Suprapubic skin (tissue), 4 donors: Measurements from ENCODE around the gene ANXA3. TPM values are rescaled to one million over a fixed set of nuclear protein-coding genes. Genes with fewer than 3 reads are reported as not detected.

ENCODE experiments used
- DNase-seq, 2 donors: peaks; one replicate each; pipeline ENCODE4 v3.0.0-alpha.2; 2019; ENCODE audit warnings: low spot score in 2 of 2
- H3K27ac ChIP-seq: fragments of 200-600 bp; sonication (generic); one replicate; pipeline ENCODE4 v1.5.1; 2019
- H3K27me3 ChIP-seq: fragments of 200-600 bp; sonication (generic); one replicate; pipeline ENCODE4 v1.5.1; 2019
- H3K36me3 ChIP-seq: fragments of 200-600 bp; sonication (generic); one replicate; pipeline ENCODE4 v1.5.1; 2019
- H3K4me1 ChIP-seq: fragments of 200-600 bp; sonication (generic); one replicate; pipeline ENCODE4 v1.5.1; 2019
- H3K4me3 ChIP-seq: fragments of 200-600 bp; sonication (generic); one replicate; pipeline ENCODE4 v1.5.1; 2019; ENCODE audit warnings: mild to moderate bottlenecking
- H3K9me3 ChIP-seq: fragments of 200-600 bp; sonication (generic); one replicate; pipeline ENCODE4 v1.5.1; 2019
- EP300 ChIP-seq: sonication (generic); formaldehyde crosslinking; IDR thresholded peaks from one replicate; pipeline ENCODE4 v1.6.1; 2017; ENCODE audit warnings: antibody characterized with exemption
- POLR2A ChIP-seq, 2 donors: fragments of 450-650 bp; IDR thresholded peaks; one replicate each; pipeline ENCODE4 v1.6.1; 2017; ENCODE audit warnings: antibody characterized with exemption in 2 of 2, mild to moderate bottlenecking in 2 of 2, moderate library complexity in 2 of 2
- POLR2AphosphoS5 ChIP-seq, 3 donors: sonication (generic); formaldehyde crosslinking; IDR thresholded peaks; one replicate each; pipeline ENCODE4 v1.6.1; 2017; ENCODE audit warnings: antibody characterized with exemption in 3 of 3
- WGBS: methylation state at CpG from one replicate; pipeline ENCODE4 v1.1.5; 2018; 5-methylcytosine and 5-hydroxymethylcytosine counted together
- total RNA-seq, 4 donors: library from RNA; depleted of rRNA; stranded (reverse); fragments of >200 nt; gene quantifications; one replicate each; pipeline ENCODE4 v1.1.0, GENCODE V29; 2016
- TF ChIP-seq, protein P1 (sequence below), 2 donors: fragments of 200-600 bp in 1 of 2; fragments of 450-650 bp in 1 of 2; sonication (generic) in 1 of 2; IDR thresholded peaks; one replicate each; pipeline ENCODE4 v1.5.1; 2016 to 2019; ENCODE audit warnings: antibody characterized with exemption in 2 of 2, mild to moderate bottlenecking in 1 of 2, moderate library complexity in 1 of 2

ANXA3 gene
- total RNA-seq, 4 donors from 2014 or later = 13.8 to 36.7 (median 19.8) TPM

DNA sequence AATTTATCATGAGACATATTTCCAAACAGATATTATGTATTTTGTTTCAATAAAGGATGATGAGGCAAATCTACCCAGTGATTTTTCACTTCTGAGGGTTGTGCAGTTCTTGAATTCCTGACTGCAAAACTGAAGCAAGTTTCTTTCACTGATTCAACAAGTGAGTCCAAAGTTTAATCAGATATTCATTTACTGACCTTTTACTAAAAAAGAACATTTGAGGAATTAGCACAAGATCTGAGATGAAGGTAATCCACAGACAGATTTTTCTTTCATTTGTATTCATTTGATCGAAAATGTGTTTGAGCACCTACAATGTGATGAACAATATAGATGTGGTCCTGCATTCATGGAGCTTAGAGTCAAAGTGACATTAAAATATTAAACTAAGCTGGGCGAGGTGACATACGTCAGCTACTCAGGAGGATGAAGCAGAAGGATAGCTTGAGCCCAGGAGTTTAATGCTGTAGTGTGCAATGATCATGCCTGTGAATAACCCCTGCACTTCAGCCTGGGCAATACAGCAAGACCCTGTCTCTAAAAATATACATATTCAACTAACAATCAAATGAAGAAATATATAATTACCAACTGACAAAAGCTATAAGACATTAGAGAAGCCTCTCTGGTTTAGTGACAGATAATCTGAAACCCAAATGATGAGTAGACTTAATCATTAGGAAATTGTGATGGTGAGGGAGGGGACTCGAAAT is 76.6 kb downstream of the ANXA3 start:
- TF ChIP-seq EP300 (no peak), POLR2AphosphoS5 (IDR thresholded peaks at IDR 0.05) (no peak), POLR2A (IDR thresholded peaks at IDR 0.05) (no peak)
- TF ChIP-seq, protein P1, sequence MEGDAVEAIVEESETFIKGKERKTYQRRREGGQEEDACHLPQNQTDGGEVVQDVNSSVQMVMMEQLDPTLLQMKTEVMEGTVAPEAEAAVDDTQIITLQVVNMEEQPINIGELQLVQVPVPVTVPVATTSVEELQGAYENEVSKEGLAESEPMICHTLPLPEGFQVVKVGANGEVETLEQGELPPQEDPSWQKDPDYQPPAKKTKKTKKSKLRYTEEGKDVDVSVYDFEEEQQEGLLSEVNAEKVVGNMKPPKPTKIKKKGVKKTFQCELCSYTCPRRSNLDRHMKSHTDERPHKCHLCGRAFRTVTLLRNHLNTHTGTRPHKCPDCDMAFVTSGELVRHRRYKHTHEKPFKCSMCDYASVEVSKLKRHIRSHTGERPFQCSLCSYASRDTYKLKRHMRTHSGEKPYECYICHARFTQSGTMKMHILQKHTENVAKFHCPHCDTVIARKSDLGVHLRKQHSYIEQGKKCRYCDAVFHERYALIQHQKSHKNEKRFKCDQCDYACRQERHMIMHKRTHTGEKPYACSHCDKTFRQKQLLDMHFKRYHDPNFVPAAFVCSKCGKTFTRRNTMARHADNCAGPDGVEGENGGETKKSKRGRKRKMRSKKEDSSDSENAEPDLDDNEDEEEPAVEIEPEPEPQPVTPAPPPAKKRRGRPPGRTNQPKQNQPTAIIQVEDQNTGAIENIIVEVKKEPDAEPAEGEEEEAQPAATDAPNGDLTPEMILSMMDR (IDR thresholded peaks at IDR 0.05) = no peak
- peaks cover 23% of the 10 kb centered on the region for H3K4me1 ChIP-seq
- H3K9me3 ChIP-seq = no peaks in the 10 kb centered on the region
- no peaks in the 10 kb centered on the region for H3K36me3 ChIP-seq
- H3K4me3 ChIP-seq = no peak overlapping the region
- H3K27me3 ChIP-seq = no peaks in the 10 kb centered on the region
- H3K27ac ChIP-seq = no peak overlapping the region
- DNase-seq = no peak
- WGBS = 95% methylated on average over 4 of the region's 4 CpGs

DNA sequence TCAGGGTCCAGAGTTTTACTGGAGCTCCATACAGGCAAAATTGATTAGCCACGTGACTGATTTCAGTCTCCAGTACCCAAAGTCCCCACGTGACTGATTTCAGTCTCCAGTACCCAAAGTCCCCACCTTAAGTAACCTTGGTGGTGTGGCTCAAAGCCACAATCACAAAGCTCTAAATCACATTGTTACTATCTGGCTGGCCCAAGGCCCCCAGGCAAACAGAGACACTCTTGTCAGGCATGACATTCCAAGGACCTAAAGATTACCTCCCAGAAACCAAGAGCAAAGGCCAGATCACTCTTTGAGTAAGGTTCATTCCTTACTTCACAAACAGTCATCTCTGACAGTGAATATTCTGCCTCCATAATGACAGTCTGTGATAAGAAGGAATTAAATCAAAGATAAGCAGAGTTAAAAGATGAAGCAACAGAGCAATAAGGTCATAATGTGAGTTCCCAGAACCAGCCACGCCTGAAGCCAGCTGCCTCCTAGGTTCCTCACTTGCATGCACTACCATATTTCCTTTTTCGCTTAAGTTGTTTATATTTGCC is 78.5 kb downstream of the ANXA3 start:
- Histone ChIP-seq H3K36me3 (no peaks in the 10 kb centered on the region), H3K4me3 (no peak overlapping the region), H3K4me1 (peaks cover 40% of the 10 kb centered on the region), H3K27ac (peak overlapping the region; percentile 47), H3K9me3 (no peaks in the 10 kb centered on the region), H3K27me3 (no peaks in the 10 kb centered on the region)
- 53% methylated on average over 4 of the region's 4 CpGs for WGBS
- TF ChIP-seq POLR2AphosphoS5 (IDR thresholded peaks at IDR 0.05) (no peak), POLR2A (IDR thresholded peaks at IDR 0.05) (no peak), EP300 (no peak)
- TF ChIP-seq, protein P1 (IDR thresholded peaks at IDR 0.05) = no peak
- DNase-seq = no peak

DNA sequence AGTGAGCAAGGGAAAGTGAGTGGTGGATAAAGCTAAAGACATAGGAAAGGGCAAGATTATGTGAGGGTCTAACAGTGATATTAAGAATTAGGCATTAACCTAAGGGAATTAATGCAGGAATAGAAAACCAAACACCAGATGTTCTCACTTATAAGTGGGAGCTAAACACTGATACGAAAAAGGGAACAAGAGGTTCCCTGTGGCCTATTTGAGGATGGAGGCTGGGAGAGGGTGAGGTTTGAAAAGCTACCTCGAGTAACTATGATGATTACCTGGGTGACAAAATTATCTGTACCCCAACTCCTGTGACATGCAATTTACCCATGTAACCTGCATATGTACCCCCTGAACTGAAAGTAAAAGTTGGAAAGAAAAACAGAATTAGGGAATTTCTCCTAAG is 79.0 kb downstream of the ANXA3 start:
- TF ChIP-seq POLR2A (IDR thresholded peaks at IDR 0.05) (no peak), POLR2AphosphoS5 (IDR thresholded peaks at IDR 0.05) (no peak), EP300 (no peak)
- TF ChIP-seq, protein P1 (IDR thresholded peaks at IDR 0.05) = no peak

DNA sequence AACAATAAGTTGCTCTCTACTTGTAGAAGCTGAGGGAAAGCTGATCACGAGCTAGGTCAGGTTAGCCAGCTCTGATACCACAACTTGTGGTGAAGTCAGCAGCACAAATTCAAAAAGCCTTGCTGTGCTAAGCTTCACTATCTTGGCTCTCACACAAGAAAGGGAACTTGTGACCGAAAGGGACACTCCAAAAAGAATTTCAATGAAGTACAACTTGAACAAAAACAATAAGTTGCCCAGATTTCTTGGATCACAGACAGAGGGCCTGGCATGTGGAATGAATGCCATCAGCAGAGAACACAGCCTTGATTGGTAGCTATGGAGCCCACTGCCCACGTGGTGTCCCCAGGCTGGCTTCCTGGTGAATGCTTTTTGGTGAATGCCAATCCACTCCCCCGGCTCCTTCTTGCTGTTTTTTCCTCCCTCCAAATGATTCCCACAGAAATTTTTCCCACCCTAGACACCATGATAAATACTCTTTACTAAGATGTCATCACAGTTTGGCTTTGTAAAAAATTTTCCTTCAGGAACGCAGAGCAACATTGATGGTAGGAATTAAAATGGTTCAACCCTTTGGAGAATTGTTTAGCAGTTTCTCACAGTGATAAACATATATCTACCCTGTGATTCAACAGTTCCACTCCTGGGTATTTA is 82.6 kb downstream of the ANXA3 start:
- peak in 1 of 2 donors; percentile 80 for DNase-seq
- H3K27ac ChIP-seq = peak overlapping the region; percentile 80
- TF ChIP-seq POLR2A (IDR thresholded peaks at IDR 0.05) = no peak
- TF ChIP-seq, protein P1 (IDR thresholded peaks at IDR 0.05) = no peak
- no peak for TF ChIP-seq EP300
- TF ChIP-seq POLR2AphosphoS5 (IDR thresholded peaks at IDR 0.05) = no peak
- no peak overlapping the region for H3K4me3 ChIP-seq
- no peaks in the 10 kb centered on the region for H3K9me3 ChIP-seq
- no peaks in the 10 kb centered on the region for H3K36me3 ChIP-seq
- 42% methylated on average over 5 of the region's 5 CpGs for WGBS
- no peaks in the 10 kb centered on the region for H3K27me3 ChIP-seq
- peaks cover 41% of the 10 kb centered on the region for H3K4me1 ChIP-seq

More for the DNA sequence above, 79.0 kb downstream of the ANXA3 start:
- H3K4me1 ChIP-seq = peaks cover 42% of the 10 kb centered on the region
- no peaks in the 10 kb centered on the region for H3K36me3 ChIP-seq
- no peak for DNase-seq
- no peak overlapping the region for H3K27ac ChIP-seq
- no peaks in the 10 kb centered on the region for H3K27me3 ChIP-seq
- 77% methylated on average over 2 of the region's 2 CpGs for WGBS
- no peak overlapping the region for H3K4me3 ChIP-seq
- no peaks in the 10 kb centered on the region for H3K9me3 ChIP-seq
